C4-2B (cell line): ENCODE data around the gene PLCH2.

Experiments
- CTCF ChIP-seq: fragments of 450-650 bp; conservative IDR thresholded peaks from 2 replicates; pipeline ENCODE4 v1.5.1; 2017; ENCODE audit warnings: mild to moderate bottlenecking
- ZFX ChIP-seq: fragments of 450-650 bp; IDR thresholded peaks from 2 replicates; pipeline ENCODE4 v1.6.1; 2017

- no peak for TF ChIP-seq CTCF
- TF ChIP-seq ZFX: no peak
Measured at GRCh38 chr1:2528966-2529783, 53.1 kb downstream of the PLCH2 start.
